Renal cortex interstitium (tissue), 11 donors: Measurements from ENCODE around the gene HIF3A. TPM values are rescaled to one million over a fixed set of nuclear protein-coding genes. Genes with fewer than 3 reads are reported as not detected.
A peak's percentile ranks its signal among the peaks of the same experiment; 100 is the strongest.
"Not testable (repeated sequence)": the region's sequence is repeated elsewhere in the genome, so short reads cannot be mapped to it uniquely, and the experiment has no call there.

Experiments used
- DNase-seq, 11 donors: peaks; one replicate each; pipeline ENCODE4 v3.0.0-alpha.2; 2013; ENCODE audit warnings: low read depth in 9 of 11, low spot score in 4 of 11; ENCODE audit errors: extremely low read depth in 1 of 11
- polyA plus RNA-seq, 3 donors: library from polyadenylated mRNA; unstranded; fragments of 120-200 nt; gene quantifications; one replicate each; pipeline ENCODE4 v1.2.1, GENCODE V29; 2013; ENCODE audit not compliant: insufficient read length in 3 of 3

Gene HIF3A
- polyA plus RNA-seq, 3 donors = 38.7 to 67.3 (median 39.6) TPM

DNA sequence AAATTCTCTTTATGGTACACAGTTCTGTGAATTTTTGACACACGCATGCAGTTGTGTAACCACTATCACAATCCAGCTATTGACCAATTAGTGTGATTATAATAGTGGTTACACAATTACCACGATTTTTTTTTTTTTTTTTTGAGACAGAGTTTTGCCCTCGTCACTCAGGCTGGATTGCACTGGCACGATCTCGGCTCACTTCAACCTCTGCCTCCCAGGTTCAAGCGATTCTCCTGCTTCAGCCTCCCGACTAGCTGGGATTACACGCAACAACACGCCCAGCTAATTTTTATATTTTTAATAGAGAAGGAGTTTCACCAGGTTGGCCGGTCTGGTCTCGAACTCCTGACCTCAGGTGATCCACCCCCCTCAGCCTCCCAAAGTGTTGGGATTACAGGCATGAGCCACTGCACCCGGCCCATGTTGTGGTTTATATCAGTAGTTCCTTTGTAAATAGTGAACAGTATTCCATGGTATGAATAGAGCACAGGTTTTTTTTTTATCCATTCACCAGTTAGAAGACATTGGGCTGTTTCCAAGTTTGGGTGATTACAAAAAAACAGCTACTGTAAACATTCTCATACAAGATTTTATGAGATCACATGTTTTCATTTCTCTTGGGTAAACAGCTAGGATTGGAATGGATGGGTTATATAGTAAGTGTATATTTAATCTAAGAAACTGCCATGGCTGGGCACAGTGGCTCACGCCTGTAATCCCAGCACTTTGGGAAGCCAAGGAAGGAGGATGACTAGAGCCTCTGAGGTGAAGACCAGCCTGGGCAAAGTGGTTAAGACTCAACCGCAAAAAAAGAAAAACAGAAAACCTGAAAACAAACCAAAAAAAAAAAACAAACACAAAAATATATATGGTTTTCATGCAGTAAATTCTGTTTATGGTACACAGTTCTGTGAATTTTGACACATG is 17.0 kb downstream of the HIF3A start:
- DNase-seq = not testable (repeated sequence)

DNA sequence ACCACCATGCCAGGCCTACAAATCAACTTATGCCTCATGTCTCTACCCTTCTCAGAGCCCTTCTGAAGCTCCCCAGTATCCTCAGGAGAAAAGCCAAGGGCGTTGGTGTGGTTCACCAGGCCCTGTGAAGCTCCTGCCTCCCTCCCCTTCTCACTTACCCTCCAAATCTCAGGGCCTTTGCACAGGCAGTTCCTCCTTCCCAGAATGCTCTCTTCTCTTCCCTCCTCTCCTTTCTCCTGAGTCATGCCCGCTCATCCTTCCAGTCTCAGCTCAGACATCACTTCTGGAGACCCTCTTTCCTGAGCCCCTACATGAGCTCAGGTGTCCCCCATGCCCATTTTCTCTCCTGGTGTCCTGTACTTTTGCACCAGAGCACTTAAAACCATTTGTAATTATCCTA is 20.5 kb downstream of the HIF3A start:
- no peak for DNase-seq

DNA sequence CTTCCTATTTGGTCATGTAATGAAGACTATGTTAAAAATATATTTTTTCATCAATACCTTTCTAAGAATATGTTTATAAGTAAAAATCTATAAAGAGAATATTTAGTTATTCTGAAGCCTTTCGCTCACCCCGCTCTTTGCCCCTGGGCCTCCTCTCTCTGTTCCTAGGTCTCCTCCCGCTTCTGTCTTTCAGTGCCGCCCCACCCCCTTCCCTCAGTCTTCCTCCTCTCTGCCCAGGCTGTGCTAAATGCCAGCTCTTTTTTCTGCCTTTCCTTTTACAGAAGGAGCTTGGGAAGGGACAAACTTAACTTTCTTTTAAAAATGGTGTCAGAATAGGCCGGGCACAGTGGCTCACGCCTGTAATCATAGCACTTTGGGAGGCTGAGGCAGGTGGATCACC is 22.8 kb downstream of the HIF3A start:
- DNase-seq = no peak

DNA sequence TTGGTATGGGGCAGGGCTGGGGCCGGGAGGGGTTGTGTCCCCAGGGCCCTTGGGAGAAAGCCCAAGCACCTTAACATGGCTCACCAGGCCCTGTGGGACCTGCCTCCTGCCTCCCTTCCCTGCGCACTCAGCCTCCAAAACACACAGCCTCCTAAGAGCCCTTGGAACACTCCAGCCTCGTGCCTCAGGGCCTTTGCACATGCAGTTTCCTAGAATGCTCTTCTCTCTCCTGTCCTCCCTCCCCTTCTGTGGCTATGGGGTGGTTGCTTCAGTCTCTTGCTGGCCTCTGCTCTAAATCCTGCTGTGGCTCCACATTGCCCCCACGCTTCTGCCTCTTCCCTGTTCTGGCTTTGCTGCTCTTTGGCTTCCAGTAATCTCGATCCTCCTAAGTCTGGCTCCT is 23.7 kb downstream of the HIF3A start:
- DNase-seq = no peak

- no peak for DNase-seq
Observed at GRCh38 chr19:46321653-46322052, 24.8 kb downstream of the HIF3A start.

DNA sequence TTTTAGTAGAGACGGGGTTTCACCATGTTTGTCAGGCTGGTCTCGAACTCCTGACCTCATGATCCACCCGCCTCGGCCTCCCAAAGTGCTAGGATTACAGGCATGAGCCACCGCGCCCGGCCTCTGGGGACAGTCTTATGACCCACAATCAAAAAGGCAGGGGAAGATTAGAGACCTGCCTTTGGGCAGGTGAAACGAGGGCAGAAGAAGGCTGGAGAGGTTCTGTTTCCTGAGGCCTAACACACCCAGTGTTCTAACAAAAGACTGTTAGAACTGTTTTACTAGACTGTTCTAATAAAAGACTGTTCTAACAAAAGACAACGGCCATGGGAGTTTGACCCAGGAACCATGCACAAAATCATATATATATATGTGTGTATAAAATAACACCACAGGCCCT is 26.4 kb downstream of the HIF3A start:
- not testable (repeated sequence) for DNase-seq

GRCh38 chr19:46324277-46324676 is 27.4 kb downstream of the HIF3A start:
- no peak for DNase-seq

DNA sequence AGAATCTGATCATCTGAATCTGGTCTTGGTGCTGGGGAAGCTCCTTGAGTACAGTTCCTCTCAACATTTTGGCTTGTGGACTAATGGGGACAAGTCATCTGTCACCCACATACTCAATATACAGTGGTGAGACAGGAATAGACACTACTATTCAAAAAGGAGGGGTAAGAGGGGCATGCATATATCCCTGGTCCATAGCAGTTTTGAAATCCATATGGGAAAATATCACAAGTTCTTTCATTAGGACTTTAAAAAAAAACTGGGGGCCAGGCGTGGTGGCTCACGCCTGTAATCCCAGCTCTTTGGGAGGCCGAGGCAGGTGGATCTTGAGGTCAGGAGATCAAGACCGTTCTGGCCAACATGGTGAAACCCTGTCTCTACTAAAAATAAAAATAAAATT is 29.8 kb downstream of the HIF3A start:
- no peak for DNase-seq

GRCh38 chr19:46328079-46328478 is 31.2 kb downstream of the HIF3A start:
- DNase-seq = no peak

DNA sequence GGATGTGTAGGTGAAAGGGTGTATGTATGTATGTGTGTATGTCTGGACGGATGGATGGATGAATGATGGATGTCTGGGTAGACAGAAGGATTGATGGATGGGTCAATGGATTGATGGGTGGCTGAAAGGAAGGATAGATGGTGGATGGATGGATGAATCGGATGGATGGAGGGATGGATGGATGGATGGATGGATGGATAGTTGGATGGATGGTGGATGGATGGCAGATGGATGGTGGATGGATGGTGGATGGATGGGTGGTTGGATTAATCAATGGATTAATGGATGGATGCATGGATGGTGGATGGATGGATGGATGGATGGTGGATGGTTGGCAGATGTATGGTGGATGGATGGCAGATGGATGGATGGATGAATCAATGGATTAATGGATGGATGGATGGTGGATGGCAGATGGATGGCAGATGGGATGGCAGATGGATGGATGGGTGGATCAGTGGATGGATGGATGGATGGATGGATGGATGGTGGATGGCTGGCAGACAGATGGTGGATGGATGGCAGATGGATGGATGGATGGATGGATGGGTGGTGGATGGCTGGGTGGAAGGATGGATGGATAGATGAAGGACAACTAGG is 33.6 kb downstream of the HIF3A start:
- DNase-seq = no peak

DNA sequence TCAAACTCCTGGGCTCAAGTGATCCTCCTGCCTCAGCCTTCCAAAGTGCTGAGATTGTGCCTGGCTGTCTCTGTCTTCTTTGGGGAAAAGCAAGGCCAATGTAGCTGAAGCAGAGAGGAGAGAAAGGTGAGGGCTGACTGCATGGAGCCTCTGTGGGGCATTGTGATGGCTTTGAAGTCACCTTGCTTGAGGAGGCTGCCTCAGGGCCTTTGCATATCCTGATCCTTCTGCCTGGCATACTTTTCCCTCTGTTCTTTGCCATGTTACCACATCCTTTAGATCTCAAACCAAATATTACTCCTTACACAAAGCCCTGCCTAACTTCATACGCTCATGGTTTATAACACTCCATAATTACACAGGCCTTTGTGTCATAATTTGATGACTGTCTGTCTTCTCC is 40.6 kb downstream of the HIF3A start:
- no peak for DNase-seq

DNA sequence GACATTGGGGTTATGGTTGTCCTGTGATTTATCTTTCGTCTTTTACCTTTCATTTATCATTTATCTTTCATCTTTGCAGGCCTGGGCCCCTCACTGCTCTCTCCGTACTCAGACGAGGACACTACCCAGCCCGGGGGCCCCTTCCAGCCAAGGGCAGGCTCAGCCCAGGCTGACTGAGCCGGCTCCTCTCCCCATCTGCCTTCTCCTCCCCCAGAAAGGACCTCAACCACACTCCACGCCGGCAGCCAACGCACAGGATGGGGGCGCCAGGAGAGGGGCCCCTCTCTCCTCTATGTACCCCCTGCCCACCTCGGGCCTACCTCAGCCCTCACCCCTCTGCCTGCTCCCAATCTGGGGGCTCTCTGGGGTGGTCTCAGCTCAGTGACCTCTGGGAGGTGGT is 42.6 kb downstream of the HIF3A start:
- DNase-seq = no peak

GRCh38 chr19:46340051-46340659 is 43.3 kb downstream of the HIF3A start:
- DNase-seq = no peak

- DNase-seq = no peak
Observed at GRCh38 chr19:46341937-46342336, 45.1 kb downstream of the HIF3A start.

DNA sequence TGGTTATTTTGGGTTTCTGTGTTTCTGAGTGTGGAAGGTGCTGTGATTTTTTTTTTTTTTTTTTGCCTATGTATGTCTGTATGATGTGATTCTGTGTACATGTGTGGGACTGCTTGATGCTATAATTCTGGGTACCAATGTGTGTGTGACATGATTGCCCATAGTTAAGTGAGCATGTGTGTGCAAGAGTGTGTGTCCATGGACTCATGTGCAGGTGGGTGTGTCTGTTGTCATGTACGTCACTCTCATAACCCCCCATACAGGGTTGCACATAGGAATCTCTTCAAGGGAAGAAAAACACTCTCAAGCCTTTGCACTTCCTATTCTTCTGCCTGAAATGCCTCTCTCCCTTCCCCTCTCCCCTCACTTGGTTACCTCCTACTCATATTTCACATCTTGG is 47.5 kb downstream of the HIF3A start:
- no peak for DNase-seq

GRCh38 chr19:46345157-46345556 is 48.3 kb downstream of the HIF3A start:
- no peak for DNase-seq

GRCh38 chr19:46346821-46347571 is 50.2 kb downstream of the HIF3A start, which contains the start of gene PPP5C:
Gene PPP5C, plus strand, starts transcription at chr19:46347087. Its CDS starts 10 bp downstream, at chr19:46347097.
- peak; percentile 82 to 93 (median 90) for DNase-seq

DNA sequence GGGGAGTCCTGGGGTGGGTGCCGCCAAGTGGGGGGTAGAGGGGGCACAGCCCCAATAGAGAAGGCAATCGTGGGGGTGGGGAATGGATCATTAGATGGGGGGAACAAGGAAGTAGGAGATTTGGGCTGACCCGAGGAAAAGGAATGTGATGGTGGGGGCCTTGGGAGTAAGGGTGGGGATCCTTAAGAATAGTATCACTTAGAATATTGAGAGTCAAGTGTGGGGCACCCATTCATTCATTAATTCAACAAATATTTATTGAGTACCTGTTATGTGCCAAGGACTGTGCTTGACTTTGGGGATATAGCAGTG is 50.7 kb downstream of the HIF3A start:
- no peak for DNase-seq

DNA sequence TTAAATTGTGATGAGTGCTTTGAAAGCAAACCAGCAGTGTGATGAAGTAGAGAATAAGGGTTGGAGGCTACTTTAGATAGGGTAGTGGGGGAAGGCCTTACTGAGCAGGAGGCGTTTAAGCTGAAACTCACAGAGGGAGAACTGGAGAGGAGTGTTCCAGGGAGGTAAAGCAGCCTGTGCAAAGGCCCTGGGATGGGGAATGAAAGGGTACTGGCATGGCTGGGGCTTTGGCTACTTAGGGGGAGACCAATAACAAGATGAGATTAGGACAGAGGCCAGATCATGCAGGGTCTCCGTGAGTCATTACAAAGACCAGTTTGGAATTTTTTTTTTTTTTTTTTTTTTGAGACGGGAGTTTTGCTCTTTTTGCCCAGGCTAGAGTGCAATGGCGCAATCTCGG is 51.1 kb downstream of the HIF3A start:
- no peak for DNase-seq
